ENCODE results near the gene CWF19L1.
A peak's percentile ranks its signal among the peaks of the same experiment; 100 is the strongest.

- TF ChIP-seq POLR2A (IDR thresholded peaks at IDR 0.05) = peak; percentile 38
- TF ChIP-seq CTCF (IDR thresholded peaks at IDR 0.05) = peak in 1 of 3 experiments; percentile 18
These were observed 81.8 kb downstream of the CWF19L1 start, which contains the start of gene ERLIN1 for GRCh38 chr10:100185364-100186252.

All from testis (tissue), 2 donors.